ENCODE measurements around the gene HYAL1. TPM values are rescaled to one million over a fixed set of nuclear protein-coding genes. Genes with fewer than 3 reads are reported as not detected.

The HYAL1 gene
- total RNA-seq, 1 experiment from 2014 or later, result 0.37 TPM

DNA sequence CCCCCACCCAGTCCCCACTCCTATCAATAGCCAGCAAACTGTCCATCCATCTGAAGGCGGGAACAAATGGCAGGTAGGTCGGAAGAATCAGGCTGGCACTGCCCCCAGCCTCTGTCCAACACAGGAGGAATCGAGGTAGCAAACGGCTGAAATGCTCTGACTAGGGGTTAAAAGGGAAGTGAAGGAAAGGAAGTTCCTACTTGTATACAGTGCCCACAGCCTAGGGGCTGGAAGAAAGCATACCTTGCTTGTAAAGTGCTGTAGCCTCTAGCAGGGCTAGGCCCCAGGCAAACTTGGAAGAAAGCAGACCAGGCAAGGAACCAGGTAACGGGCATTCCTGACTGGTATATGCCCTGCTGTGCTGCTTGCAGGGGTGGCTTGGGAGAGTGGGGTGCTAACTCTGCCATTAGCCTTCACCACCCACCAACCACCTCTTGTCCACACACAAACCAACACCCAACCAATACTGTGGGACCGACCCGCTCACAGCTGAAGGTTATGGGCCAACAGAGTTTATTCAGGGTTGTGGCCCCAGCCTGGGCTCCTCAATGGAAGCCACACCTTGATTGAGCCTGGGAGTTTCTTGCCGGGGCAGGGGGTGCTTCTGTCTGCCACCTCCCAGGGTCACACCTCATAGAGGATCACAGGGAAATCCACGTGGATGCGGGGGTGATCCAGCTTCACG is 22.3 kb upstream of the HYAL1 start:
- DNase-seq (ENCODE audit: low spot score), result no peak
- Histone ChIP-seq H3K4me1 (ENCODE audit: insufficient read depth, low read length, poor library complexity, severe bottlenecking) (peaks cover 3% of the 10 kb centered on the region), H3K9me3 (ENCODE audit: low read depth, low read length, poor library complexity, severe bottlenecking) (no peaks in the 10 kb centered on the region), H3K27ac (ENCODE audit: low read depth, low read length, poor library complexity, severe bottlenecking) (no peak overlapping the region), H3K4me3 (ENCODE audit: low read depth, low read length, poor library complexity, severe bottlenecking) (no peak overlapping the region), H3K27me3 (replicated peaks; ENCODE audit: insufficient read depth, low read depth, low read length, poor library complexity) (no peaks in the 10 kb centered on the region), H3K36me3 (ENCODE audit: insufficient read depth, low read length, poor library complexity, severe bottlenecking) (peaks cover 1% of the 10 kb centered on the region)
- BruUV-seq (replicated peaks), result no TSS peak
- CTCF ChIA-PET, result no interaction called here
- TF ChIP-seq EZH2 (IDR thresholded peaks at IDR 0.05; ENCODE audit: borderline replicate concordance, low read depth, low read length, poor library complexity, severe bottlenecking), result no peak
- TF ChIP-seq, protein P1, sequence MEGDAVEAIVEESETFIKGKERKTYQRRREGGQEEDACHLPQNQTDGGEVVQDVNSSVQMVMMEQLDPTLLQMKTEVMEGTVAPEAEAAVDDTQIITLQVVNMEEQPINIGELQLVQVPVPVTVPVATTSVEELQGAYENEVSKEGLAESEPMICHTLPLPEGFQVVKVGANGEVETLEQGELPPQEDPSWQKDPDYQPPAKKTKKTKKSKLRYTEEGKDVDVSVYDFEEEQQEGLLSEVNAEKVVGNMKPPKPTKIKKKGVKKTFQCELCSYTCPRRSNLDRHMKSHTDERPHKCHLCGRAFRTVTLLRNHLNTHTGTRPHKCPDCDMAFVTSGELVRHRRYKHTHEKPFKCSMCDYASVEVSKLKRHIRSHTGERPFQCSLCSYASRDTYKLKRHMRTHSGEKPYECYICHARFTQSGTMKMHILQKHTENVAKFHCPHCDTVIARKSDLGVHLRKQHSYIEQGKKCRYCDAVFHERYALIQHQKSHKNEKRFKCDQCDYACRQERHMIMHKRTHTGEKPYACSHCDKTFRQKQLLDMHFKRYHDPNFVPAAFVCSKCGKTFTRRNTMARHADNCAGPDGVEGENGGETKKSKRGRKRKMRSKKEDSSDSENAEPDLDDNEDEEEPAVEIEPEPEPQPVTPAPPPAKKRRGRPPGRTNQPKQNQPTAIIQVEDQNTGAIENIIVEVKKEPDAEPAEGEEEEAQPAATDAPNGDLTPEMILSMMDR (conservative IDR thresholded peaks at IDR 0.05; ENCODE audit: low read depth, low read length), result no peak
- POLR2A ChIA-PET (ENCODE audit: low non-redundant PET), result no interaction called here
- intact Hi-C loops (cut with micrococcal nuclease; ENCODE audit: unreplicated experiment), result no loop called here

DNA sequence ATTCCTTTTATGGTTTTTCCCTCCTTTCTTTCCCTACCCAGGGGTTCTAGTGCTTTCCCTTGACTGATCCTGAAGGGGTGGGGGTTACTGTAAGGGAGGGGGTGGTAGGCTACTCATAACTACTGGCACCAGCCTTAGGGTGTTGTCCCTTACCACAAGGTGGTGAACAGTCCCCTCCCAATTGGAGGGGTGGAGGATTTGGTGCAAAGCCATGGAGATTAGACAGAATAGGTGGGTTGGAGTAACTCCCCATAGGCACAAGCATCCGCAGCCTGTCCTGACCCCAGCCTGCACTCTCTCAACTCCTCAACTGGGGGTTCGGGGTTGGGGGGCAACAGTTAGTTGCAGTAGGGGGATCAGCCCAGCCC is 21.7 kb upstream of the HYAL1 start:
- Histone ChIP-seq H3K27me3 (replicated peaks; ENCODE audit: insufficient read depth, low read depth, low read length, poor library complexity) (no peaks in the 10 kb centered on the region), H3K27ac (ENCODE audit: low read depth, low read length, poor library complexity, severe bottlenecking) (no peak overlapping the region), H3K4me1 (ENCODE audit: insufficient read depth, low read length, poor library complexity, severe bottlenecking) (peaks cover 3% of the 10 kb centered on the region), H3K36me3 (ENCODE audit: insufficient read depth, low read length, poor library complexity, severe bottlenecking) (no peaks in the 10 kb centered on the region), H3K4me3 (ENCODE audit: low read depth, low read length, poor library complexity, severe bottlenecking) (no peak overlapping the region), H3K9me3 (ENCODE audit: low read depth, low read length, poor library complexity, severe bottlenecking) (no peaks in the 10 kb centered on the region)
- ChIA-PET POLR2A (ENCODE audit: low non-redundant PET) (no interaction called here), CTCF (no interaction called here)
- TF ChIP-seq, protein P1 (conservative IDR thresholded peaks at IDR 0.05; ENCODE audit: low read depth, low read length), result no peak
- TF ChIP-seq EZH2 (IDR thresholded peaks at IDR 0.05; ENCODE audit: borderline replicate concordance, low read depth, low read length, poor library complexity, severe bottlenecking), result no peak
- intact Hi-C loops (cut with micrococcal nuclease; ENCODE audit: unreplicated experiment), result no loop called here
- no TSS peak for BruUV-seq (replicated peaks)
- no peak for DNase-seq (ENCODE audit: low spot score)

DNA sequence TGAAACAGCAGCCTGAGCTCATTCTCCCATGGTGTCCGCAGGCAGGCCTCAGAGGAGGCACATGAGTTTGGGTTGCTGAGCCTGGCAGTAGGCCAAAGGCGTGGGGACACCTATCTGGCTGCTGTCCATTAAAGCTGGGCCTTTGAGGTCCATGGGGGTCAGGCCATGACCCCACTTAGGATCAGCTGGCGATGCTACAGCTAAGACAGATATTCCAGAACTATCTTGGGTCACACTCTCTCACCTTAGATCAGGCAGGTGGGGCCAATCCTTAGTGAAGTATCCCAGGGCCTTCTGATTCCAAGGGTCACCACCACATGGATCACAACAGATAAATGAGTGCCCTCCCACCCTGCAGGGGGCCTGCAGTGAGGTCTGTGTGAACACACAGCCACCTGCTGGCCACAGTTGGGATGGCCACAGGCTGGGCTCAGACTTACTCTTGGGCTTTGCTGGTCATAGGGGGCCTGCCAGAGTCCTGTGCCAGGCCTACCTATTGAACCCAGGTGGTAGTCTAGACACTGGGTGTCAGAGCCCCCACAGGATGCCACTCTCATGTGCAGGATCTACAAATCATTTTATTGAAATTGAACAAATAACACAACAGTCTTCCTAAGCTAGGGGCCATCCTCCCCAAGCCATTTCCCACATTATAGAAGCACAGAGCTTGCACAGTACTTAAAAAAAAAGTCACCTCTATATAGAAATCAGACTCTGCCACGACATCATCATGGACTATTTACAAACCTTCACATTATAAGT is 21.2 kb upstream of the HYAL1 start:
- CTCF ChIA-PET, result no interaction called here
- POLR2A ChIA-PET (ENCODE audit: low non-redundant PET), result no interaction called here
- intact Hi-C loops (cut with micrococcal nuclease; ENCODE audit: unreplicated experiment), result no loop called here

More for the DNA sequence above, 21.2 kb upstream of the HYAL1 start:
- Histone ChIP-seq H3K4me3 (ENCODE audit: low read depth, low read length, poor library complexity, severe bottlenecking) (no peak overlapping the region), H3K27me3 (replicated peaks; ENCODE audit: insufficient read depth, low read depth, low read length, poor library complexity) (no peaks in the 10 kb centered on the region), H3K9me3 (ENCODE audit: low read depth, low read length, poor library complexity, severe bottlenecking) (no peaks in the 10 kb centered on the region), H3K36me3 (ENCODE audit: insufficient read depth, low read length, poor library complexity, severe bottlenecking) (no peaks in the 10 kb centered on the region), H3K4me1 (ENCODE audit: insufficient read depth, low read length, poor library complexity, severe bottlenecking) (peaks cover 3% of the 10 kb centered on the region), H3K27ac (ENCODE audit: low read depth, low read length, poor library complexity, severe bottlenecking) (peak overlapping the region; percentile 30)
- TF ChIP-seq, protein P1 (conservative IDR thresholded peaks at IDR 0.05; ENCODE audit: low read depth, low read length), result peak; percentile 66
- TF ChIP-seq EZH2 (IDR thresholded peaks at IDR 0.05; ENCODE audit: borderline replicate concordance, low read depth, low read length, poor library complexity, severe bottlenecking), result no peak
- peak; percentile 65 for DNase-seq (ENCODE audit: low spot score)
- no TSS peak for BruUV-seq (replicated peaks)

All from A673 (cell line).